ENCODE measurements around the gene OTOG.

DNA sequence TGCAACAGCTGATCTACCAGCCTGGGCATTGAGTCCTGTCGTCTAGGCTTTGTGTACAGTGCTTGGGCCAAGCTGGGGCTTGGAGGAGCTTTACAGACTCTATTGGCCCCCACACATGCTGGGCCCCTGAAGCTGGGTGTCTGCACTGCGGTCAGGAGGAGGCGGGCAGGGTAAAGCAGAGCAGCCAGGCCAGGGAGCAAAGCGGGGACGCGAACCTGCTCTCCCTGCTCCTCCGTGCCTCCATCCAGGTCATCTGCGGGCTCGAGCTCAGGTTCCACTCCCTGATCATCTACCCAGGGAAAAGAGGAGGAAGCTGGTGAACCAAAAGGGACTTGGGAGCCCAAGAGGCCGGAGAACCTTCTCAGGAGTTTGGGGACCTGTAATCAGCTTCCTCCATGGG lies 29.9 kb upstream of the OTOG start:
- TF ChIP-seq, protein P1, sequence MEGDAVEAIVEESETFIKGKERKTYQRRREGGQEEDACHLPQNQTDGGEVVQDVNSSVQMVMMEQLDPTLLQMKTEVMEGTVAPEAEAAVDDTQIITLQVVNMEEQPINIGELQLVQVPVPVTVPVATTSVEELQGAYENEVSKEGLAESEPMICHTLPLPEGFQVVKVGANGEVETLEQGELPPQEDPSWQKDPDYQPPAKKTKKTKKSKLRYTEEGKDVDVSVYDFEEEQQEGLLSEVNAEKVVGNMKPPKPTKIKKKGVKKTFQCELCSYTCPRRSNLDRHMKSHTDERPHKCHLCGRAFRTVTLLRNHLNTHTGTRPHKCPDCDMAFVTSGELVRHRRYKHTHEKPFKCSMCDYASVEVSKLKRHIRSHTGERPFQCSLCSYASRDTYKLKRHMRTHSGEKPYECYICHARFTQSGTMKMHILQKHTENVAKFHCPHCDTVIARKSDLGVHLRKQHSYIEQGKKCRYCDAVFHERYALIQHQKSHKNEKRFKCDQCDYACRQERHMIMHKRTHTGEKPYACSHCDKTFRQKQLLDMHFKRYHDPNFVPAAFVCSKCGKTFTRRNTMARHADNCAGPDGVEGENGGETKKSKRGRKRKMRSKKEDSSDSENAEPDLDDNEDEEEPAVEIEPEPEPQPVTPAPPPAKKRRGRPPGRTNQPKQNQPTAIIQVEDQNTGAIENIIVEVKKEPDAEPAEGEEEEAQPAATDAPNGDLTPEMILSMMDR (IDR thresholded peaks at IDR 0.05) = no peak
- no peak for TF ChIP-seq EZH2phosphoT487 (IDR thresholded peaks at IDR 0.05)

Data from neural progenitor cell (in vitro differentiated cells).